K562 (cell line): ENCODE data around the gene ADGRD1. TPM values are rescaled to one million over a fixed set of nuclear protein-coding genes. Genes with fewer than 3 reads are reported as not detected.
A peak's percentile ranks its signal among the peaks of the same experiment; 100 is the strongest.

ENCODE experiments used
- ATAC-seq: fragments of 200-7000 bp; cut with Tn5 transposase; 3 replicates; pipeline ENCODE4 v1.9.1; 2020; ENCODE audit warnings: moderate library complexity
- BruUV-seq: library from RNA; stranded (reverse); fragments of 400-500 nt; replicated peaks from 2 replicates; lab custom pipeline; 2021; lab: Mats Ljungman, UMichigan
- CTCF ChIA-PET: fragments of 300-600 bp; formaldehyde crosslinking; extraction: SDS; loops from one replicate; lab custom pipeline; 2021; ENCODE audit warnings: low intra/inter-chr PET ratio; lab: Yijun Ruan, JAX
- POLR2A ChIA-PET: fragments of 300-600, 350-650 bp; sonication (Branson Sonifier 250); formaldehyde crosslinking; extraction: SDS; loops from one replicate; lab custom pipeline; 2021; ENCODE audit warnings: antibody characterized with exemption, inconsistent platforms; lab: Yijun Ruan, JAX
- DNase-seq, 4 experiments: peaks; one replicate each; pipeline versions ENCODE4 v3.0.0 to v3.0.0-alpha.2; 2011 to 2018; ENCODE audit warnings: low spot score in 3 of 4, mixed read lengths in 3 of 4; ENCODE audit errors: extremely low read depth in 1 of 4
- FAIRE-seq: peaks from 2 replicates; lab custom pipeline; 2011; peaks lifted over from hg19 to GRCh38; lab: Jason Lieb, UNC
- H2AFZ ChIP-seq: 2 replicates; pipeline ENCODE4 v1.6.0; 2011; ENCODE audit warnings: low read depth, low read length, control low read depth, inconsistent platforms
- H3K27ac ChIP-seq: fragments of 200-600 bp; 3 replicates; pipeline ENCODE4 v1.8.0; 2011; ENCODE audit warnings: low read depth, mild to moderate bottlenecking, control low read depth, inconsistent platforms, low read length, moderate library complexity, mixed read lengths; ENCODE audit errors: extremely low read depth
- H3K27me3 ChIP-seq, 2 experiments: fragments of 300-600 bp in 1 of 2; 2 replicates in 1 of 2; 3 replicates in 1 of 2; pipeline versions ENCODE4 v1.6.0 to v1.8.0; 2011; ENCODE audit warnings: inconsistent platforms in 2 of 2, low read length in 2 of 2, mild to moderate bottlenecking in 1 of 2, mixed read lengths in 1 of 2, moderate library complexity in 1 of 2; ENCODE audit not compliant: control insufficient read depth in 2 of 2, insufficient read depth in 2 of 2
- H3K36me3 ChIP-seq: fragments of 300-600 bp; 3 replicates; pipeline ENCODE4 v1.8.0; 2011; ENCODE audit warnings: mild to moderate bottlenecking, low read length, inconsistent platforms; ENCODE audit not compliant: control insufficient read depth, insufficient read depth
- H3K4me1 ChIP-seq, 2 experiments: fragments of 200-600 bp in 1 of 2; replicated peaks in 1 of 2; 2 replicates in 1 of 2; 3 replicates in 1 of 2; pipeline versions ENCODE4 v1.5.1 to v1.8.0; 2011; ENCODE audit warnings: inconsistent platforms in 2 of 2, low read length in 2 of 2, mild to moderate bottlenecking in 1 of 2, mixed read lengths in 1 of 2, moderate library complexity in 1 of 2; ENCODE audit not compliant: control insufficient read depth in 2 of 2, insufficient read depth in 2 of 2
- H3K4me2 ChIP-seq: 2 replicates; pipeline ENCODE4 v1.6.1; 2011; ENCODE audit warnings: low read length, control low read depth, inconsistent platforms, mixed read lengths; ENCODE audit not compliant: insufficient read depth
- H3K4me3 ChIP-seq: fragments of 200-600 bp; sonication (generic), shearing (Covaris generic); 2 replicates; pipeline ENCODE4 v1.5.1; 2016; ENCODE audit warnings: control low read depth, inconsistent platforms
- H3K79me2 ChIP-seq: fragments of 200-600 bp; 3 replicates; pipeline ENCODE4 v1.8.0; 2011; ENCODE audit warnings: low read length, inconsistent platforms; ENCODE audit not compliant: control insufficient read depth, insufficient read depth
- H3K9ac ChIP-seq, 2 experiments: 2 replicates each; pipeline versions ENCODE4 v1.6.0 to v1.6.1; 2011; ENCODE audit warnings: low read depth in 2 of 2, low read length in 2 of 2, control low read depth in 1 of 2, inconsistent platforms in 1 of 2, mild to moderate bottlenecking in 1 of 2, mixed read lengths in 1 of 2; ENCODE audit not compliant: insufficient read depth in 1 of 2
- H3K9me1 ChIP-seq: one replicate; pipeline ENCODE4 v1.6.0; 2011; ENCODE audit warnings: inconsistent platforms, mild to moderate bottlenecking, low read length, moderate library complexity; ENCODE audit not compliant: control insufficient read depth, insufficient read depth
- H3K9me3 ChIP-seq: replicated peaks from 2 replicates; pipeline ENCODE4 v1.5.1; 2011; ENCODE audit warnings: low read depth, low read length, inconsistent platforms; ENCODE audit not compliant: control insufficient read depth, insufficient read depth
- H4K20me1 ChIP-seq: replicated peaks from 2 replicates; pipeline ENCODE4 v1.6.1; 2011; ENCODE audit warnings: low read length, inconsistent platforms, mixed read lengths; ENCODE audit not compliant: control insufficient read depth, insufficient read depth
- HMG20B ChIP-seq: fragments of 250-450 bp; sonication (Bioruptor Pico); IDR thresholded peaks from 2 replicates; pipeline ENCODE4 v1.5.0; 2021; ENCODE audit warnings: mild to moderate bottlenecking
- MYBL2 ChIP-seq, 2 experiments: fragments of 450-650 bp in 1 of 2; sonication (generic) in 1 of 2; formaldehyde crosslinking in 1 of 2; IDR thresholded peaks; 2 replicates each; pipeline versions ENCODE4 v1.6.1 to v1.8.1; 2017 to 2022; ENCODE audit warnings: borderline replicate concordance in 1 of 2, inconsistent platforms in 1 of 2, low read depth in 1 of 2, mild to moderate bottlenecking in 1 of 2, missing genetic modification reagents in 1 of 2, moderate library complexity in 1 of 2
- NR4A1 ChIP-seq, 2 experiments: fragments of 250-450 bp in 1 of 2; fragments of 450-650 bp in 1 of 2; sonication (Bioruptor Pico) in 1 of 2; IDR thresholded peaks; 2 replicates each; pipeline versions ENCODE4 v1.4.0 to v1.6.1; 2016 to 2020; ENCODE audit warnings: mild to moderate bottlenecking in 2 of 2, missing compliant biosample characterization in 1 of 2, missing genetic modification characterization in 1 of 2, moderate library complexity in 1 of 2
- POLR2H ChIP-seq: IDR thresholded peaks from 2 replicates; pipeline ENCODE4 v1.6.1; 2016; ENCODE audit warnings: missing genetic modification characterization, low read depth, mild to moderate bottlenecking, control low read depth, missing compliant biosample characterization, moderate library complexity
- SLC30A9 ChIP-seq: fragments of 250-450 bp; sonication (Bioruptor Pico); IDR thresholded peaks from 2 replicates; pipeline ENCODE4 v1.8.0; 2022; ENCODE audit warnings: mild to moderate bottlenecking, moderate library complexity
- USF1 ChIP-seq: sonication (generic); formaldehyde crosslinking; IDR thresholded peaks from 2 replicates; pipeline ENCODE4 v1.9.0; 2022; ENCODE audit warnings: mild to moderate bottlenecking, missing genetic modification reagents
- USF2 ChIP-seq: sonication (generic); formaldehyde crosslinking; IDR thresholded peaks from 2 replicates; pipeline ENCODE4 v1.5.0; 2020; ENCODE audit warnings: missing genetic modification reagents
- WGBS: fragments of 100-300 bp; shearing (Covaris generic); methylation state at CpG from one replicate; pipeline ENCODE4 v1.1.6; 2016; ENCODE audit warnings: low coverage, mixed read lengths; ENCODE audit not compliant: insufficient coverage; ENCODE audit errors: missing lambda C conversion rate; 5-methylcytosine and 5-hydroxymethylcytosine counted together
- in situ Hi-C: fragments of 300-500 bp; cut with MboI; formaldehyde crosslinking; loops from 4 replicates; pipeline ENCODE4 v1.15.0; 2018; ENCODE audit warnings: inconsistent platforms, mixed read lengths
- intact Hi-C: fragments of 100-400 bp; cut with micrococcal nuclease; formaldehyde crosslinking; loops from 2 replicates; pipeline ENCODE4 v1.14.2; 2022
- polyA plus RNA-seq, 8 experiments: library from polyadenylated mRNA; depleted of rRNA in 4 of 8; stranded (reverse) in 5 of 8; unstranded in 3 of 8; fragments of >200 nt; fragmentation: Nextera tagmentation in 2 of 8; fragmentation: Illumina TruSeq in 1 of 8; extraction: Ambion mirVana in 2 of 8; extraction: Trizol in 1 of 8; gene quantifications; 2 replicates each; pipeline versions ENCODE4 v1.2.1 to v1.2.3, GENCODE V29; 2011 to 2014; ENCODE audit warnings: inconsistent platforms in 1 of 8, missing spikeins in 1 of 8
- total RNA-seq, 7 experiments: library from RNA; depleted of rRNA in 6 of 7; stranded (reverse); fragments of >200 nt in 6 of 7; fragmentation: Illumina TruSeq in 2 of 7; extraction: Trizol in 2 of 7; gene quantifications; 2 replicates each; pipeline versions ENCODE4 v1.2.1 to v1.2.3, GENCODE V29; 2011 to 2021; ENCODE audit warnings: low replicate concordance in 1 of 7

The ADGRD1 gene
- total and polyA plus RNA-seq, 9 of the 15 experiments (the other 6 are each of a cell fraction or from before 2014, with no cell fraction given) = 1.7 to 11.7 (median 3.3) TPM

DNA sequence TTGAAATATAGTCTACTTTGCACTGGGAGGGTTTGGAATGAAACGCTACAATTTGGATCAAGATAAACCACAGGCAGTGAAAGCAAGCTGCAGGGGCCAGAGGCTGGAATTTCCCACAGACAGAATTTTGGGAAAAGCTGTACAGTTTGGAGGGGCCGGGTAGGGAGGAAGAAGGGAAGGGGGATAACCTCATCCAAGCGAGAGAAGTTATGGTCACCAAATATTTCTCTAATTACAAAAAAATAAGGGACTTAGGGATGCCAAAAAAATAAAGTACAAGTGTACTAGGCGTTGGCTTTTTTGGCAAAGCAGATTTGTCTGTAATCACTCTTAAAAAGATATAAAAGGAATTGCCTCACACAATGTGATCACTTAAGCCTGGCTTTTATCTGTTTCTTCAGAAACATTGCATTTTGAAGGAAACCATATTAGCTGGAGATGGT is 31.2 kb upstream of the ADGRD1 start (continued):
- TF ChIP-seq HMG20B (CRISPR knock-in tag) (no peak), POLR2H (no peak), SLC30A9 (CRISPR knock-in tag) (no peak), MYBL2 (IDR thresholded peaks at IDR 0.05; ENCODE audit: low read depth) (no peak), MYBL2 (CRISPR knock-in tag; IDR thresholded peaks at IDR 0.05; ENCODE audit: borderline replicate concordance) (no peak)

- H4K20me1 ChIP-seq = no peaks in the 10 kb centered on the region
- intact Hi-C loops = no loop called here
- FAIRE-seq (no peak), ATAC-seq (no peak; the same call in 2 of the 3 replicates), DNase-seq (no peak)
- BruUV-seq = no TSS peak
- no peak overlapping the region for H3K4me3 ChIP-seq
- no peak overlapping the region for H3K27ac ChIP-seq
- TF ChIP-seq NR4A1 (CRISPR knock-in tag; IDR thresholded peaks at IDR 0.05) = no peak
- no peak for TF ChIP-seq NR4A1 (tag; IDR thresholded peaks at IDR 0.05)
- peak; percentile 38; the same call in 1 of the 2 replicates for TF ChIP-seq USF1
- TF ChIP-seq USF2 (CRISPR knock-in tag) = 0 out of 2 replicates have a peak, but pooled peaks have one; percentile 40
- H3K27me3 ChIP-seq = peaks cover 53 to 76% of the 10 kb centered on the region in 2 experiments
- 29% methylated on average over 23 of the region's 23 CpGs for WGBS
- H3K4me2 ChIP-seq = no peak overlapping the region
- no peaks in the 10 kb centered on the region for H3K9me1 ChIP-seq
- ChIA-PET POLR2A (no interaction called here), CTCF (no interaction called here)
- no peaks in the 10 kb centered on the region for H3K79me2 ChIP-seq
- H3K36me3 ChIP-seq = no peaks in the 10 kb centered on the region
- no peak overlapping the region for H2AFZ ChIP-seq
- in situ Hi-C loops = loop anchor here (10.0 kb wide), 1 partner anchor 900 kb away; the partner anchor contains the start of gene MMP17
- H3K9ac ChIP-seq = no peak overlapping the region
- no peaks in the 10 kb centered on the region for H3K4me1 ChIP-seq
- no peaks in the 10 kb centered on the region for H3K9me3 ChIP-seq
Observed at GRCh38 chr12:130924966-130925665, 28.6 kb upstream of the ADGRD1 start.
